ENCODE data around the gene DDA1. TPM values are rescaled to one million over a fixed set of nuclear protein-coding genes. Genes with fewer than 3 reads are reported as not detected.
A peak's percentile ranks its signal among the peaks of the same experiment; 100 is the strongest.
"Not testable (repeated sequence)": the region's sequence is repeated elsewhere in the genome, so short reads cannot be mapped to it uniquely, and the experiment has no call there.

DDA1 gene
- total and polyA plus RNA-seq, 8 donors = 6.1 to 25.4 (median 11.6) TPM

DNA sequence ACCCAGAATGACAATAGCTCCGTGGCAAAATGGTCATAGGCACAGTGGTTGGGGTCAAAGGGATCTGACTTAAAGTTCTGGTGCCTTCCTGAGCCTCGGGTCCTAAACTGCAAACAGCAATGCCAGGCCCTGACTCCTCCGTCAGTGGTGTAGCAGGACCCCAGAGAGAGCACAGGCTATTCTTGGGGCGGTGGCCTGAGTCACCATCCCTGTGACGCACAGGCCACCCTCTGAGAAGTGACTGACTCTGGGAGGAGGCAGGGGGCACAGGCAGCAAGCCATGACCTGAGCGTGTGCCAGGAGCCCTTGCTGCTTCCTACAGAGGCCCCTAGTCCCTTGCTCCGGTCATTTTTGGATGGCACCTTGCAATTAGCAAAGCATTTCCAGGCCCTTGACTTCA, 49.0 kb downstream of the DDA1 start:
- 63 to 74% methylated on average over 7 of the region's 7 CpGs for WGBS, 2 donors
- intact Hi-C loops (cut with DNase I) = no loop called here

DNA sequence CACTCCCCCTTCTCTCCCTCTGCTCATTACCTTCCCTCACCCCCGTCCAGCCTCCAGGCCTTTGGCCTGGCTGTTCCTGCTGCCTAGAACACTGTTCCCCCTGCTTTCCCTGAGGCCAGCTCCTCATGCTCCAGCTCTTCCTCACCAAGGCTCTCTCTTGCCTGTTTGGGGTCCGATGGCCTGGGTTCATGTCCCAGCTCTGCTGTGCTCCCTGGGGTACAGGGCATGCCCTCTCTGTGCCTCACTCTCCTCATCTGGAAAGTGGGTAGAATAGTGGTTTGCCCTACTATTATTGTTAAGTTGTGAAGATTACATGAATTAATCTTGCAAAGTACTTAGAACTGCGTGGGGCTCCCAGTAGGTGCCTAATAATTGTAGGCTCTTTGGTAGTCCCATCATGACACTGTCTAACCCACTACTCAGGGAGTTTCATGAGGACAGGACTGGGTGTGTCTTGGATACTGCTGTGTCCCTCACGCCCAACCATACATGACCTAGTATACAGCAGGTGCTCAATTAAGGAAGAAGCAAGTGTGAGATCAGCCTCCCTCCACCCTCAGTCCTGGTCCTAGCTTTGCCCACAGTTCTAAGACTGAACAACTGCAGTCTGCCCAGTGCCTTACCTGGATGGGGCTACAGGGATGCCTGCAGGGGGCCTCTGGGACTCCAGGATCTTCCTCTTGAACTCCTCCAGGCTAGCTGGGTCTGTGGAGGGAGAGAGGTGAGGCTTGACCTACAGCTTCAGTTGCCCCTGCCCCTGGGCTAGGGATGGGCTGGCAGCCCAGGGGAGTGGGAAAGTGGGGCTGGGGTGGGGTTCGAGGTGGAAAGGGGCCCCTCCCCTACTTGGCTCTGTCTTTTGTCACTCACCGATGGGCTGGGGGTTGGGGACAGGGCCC, 50.8 kb downstream of the DDA1 start:
- 54 to 65% methylated on average over 6 of the region's 6 CpGs for whole genome bisulfite sequencing, 2 donors

More for the DNA sequence above, 49.0 kb downstream of the DDA1 start:
- H3K9me3 ChIP-seq = no peaks in the 10 kb centered on the region
- FAIRE-seq (no peak), ATAC-seq (no peak), DNase-seq (no peak)
- H3K27me3 ChIP-seq = no peaks in the 10 kb centered on the region
- H3K36me3 ChIP-seq = no peaks in the 10 kb centered on the region
- TF ChIP-seq, protein P1, sequence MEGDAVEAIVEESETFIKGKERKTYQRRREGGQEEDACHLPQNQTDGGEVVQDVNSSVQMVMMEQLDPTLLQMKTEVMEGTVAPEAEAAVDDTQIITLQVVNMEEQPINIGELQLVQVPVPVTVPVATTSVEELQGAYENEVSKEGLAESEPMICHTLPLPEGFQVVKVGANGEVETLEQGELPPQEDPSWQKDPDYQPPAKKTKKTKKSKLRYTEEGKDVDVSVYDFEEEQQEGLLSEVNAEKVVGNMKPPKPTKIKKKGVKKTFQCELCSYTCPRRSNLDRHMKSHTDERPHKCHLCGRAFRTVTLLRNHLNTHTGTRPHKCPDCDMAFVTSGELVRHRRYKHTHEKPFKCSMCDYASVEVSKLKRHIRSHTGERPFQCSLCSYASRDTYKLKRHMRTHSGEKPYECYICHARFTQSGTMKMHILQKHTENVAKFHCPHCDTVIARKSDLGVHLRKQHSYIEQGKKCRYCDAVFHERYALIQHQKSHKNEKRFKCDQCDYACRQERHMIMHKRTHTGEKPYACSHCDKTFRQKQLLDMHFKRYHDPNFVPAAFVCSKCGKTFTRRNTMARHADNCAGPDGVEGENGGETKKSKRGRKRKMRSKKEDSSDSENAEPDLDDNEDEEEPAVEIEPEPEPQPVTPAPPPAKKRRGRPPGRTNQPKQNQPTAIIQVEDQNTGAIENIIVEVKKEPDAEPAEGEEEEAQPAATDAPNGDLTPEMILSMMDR (IDR thresholded peaks at IDR 0.05) = no peak
- no peaks in the 10 kb centered on the region for H3K4me1 ChIP-seq
- H3K4me3 ChIP-seq = no peak overlapping the region
- no peak overlapping the region for H3K27ac ChIP-seq

DNA sequence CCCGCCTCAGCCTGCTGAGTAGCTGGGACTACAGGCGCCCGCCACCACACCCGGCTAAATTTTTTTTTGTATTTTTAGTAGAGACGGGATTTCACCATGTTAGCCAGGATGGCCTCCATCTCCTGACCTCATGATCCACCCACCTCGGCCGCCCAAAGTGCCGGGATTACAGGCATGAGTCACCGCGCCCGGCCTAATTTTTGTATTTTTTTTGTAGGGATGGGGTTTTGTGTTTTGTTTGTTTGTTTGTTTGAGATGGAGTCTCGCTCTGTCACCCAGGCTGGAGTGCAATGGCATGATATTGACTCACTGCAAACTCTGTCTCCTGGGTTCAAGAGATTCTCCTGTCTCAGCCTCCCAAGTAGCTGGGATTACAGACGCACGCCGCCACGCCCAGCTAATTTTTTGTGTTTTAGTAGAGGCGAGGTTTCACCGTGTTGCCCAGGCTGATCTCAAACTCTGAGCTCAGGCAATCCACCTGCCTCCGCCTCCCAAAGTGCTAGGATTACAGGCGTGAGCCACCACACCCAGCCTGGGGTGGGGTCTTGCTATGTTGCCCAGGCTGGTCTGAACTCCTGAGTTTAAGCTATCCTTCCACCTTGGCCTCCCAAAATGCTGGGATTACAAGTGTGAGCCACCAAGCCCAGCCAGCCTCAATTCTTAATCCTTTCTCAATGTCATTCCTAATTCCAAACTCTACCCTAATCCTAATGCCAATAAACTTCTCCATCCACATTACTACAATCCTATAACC, 54.7 kb downstream of the DDA1 start:
- H3K27ac ChIP-seq; H3K4me1 ChIP-seq; ATAC-seq; FAIRE-seq; H3K36me3 ChIP-seq; H3K9me3 ChIP-seq; DNase-seq; H3K27me3 ChIP-seq; H3K4me3 ChIP-seq; intact Hi-C loops (cut with DNase I): not testable (repeated sequence)
- WGBS, 2 donors = 78 to 87% methylated on average over 19 to 20 of the region's 20 CpGs

More for the DNA sequence above, 50.8 kb downstream of the DDA1 start:
- Histone ChIP-seq H3K27me3 (no peaks in the 10 kb centered on the region), H3K27ac (no peak overlapping the region), H3K9me3 (no peaks in the 10 kb centered on the region), H3K36me3 (no peaks in the 10 kb centered on the region), H3K4me1 (no peaks in the 10 kb centered on the region), H3K4me3 (no peak overlapping the region)
- no peak for ATAC-seq
- TF ChIP-seq, protein P1 (IDR thresholded peaks at IDR 0.05) = no peak
- no peak for FAIRE-seq
- intact Hi-C loops (cut with DNase I) = no loop called here
- DNase-seq = no peak

DNA sequence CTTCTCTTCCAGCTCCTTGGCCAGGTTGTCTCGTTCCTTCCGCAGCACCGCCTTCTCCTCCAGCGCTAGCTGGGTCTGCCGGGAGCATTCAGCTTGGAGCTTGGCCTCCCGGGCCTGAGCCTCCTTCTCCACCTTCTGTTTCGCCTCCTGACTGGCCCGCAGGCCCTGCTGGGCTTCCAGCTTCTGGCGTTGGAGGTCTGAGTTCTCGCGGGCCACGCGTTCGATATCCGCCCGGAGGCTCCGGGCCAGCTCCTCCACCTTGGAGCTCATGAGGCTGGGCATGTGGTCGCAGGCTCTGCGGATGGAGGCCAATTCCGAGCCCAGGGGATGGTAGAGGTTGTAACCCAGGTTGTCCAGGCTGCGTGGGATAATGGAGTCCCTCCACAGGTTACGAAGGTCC, 56.0 kb downstream of the DDA1 start:
- FAIRE-seq (no peak), ATAC-seq (no peak), DNase-seq (no peak)
- TF ChIP-seq, protein P1 (IDR thresholded peaks at IDR 0.05) = no peak
- Histone ChIP-seq H3K4me1 (no peaks in the 10 kb centered on the region), H3K4me3 (no peak overlapping the region), H3K36me3 (no peaks in the 10 kb centered on the region), H3K9me3 (no peaks in the 10 kb centered on the region), H3K27ac (no peak overlapping the region), H3K27me3 (no peaks in the 10 kb centered on the region)
- 82 to 91% methylated on average over 22 of the region's 22 CpGs for WGBS, 2 donors
- intact Hi-C loops (cut with DNase I) = no loop called here

DNA sequence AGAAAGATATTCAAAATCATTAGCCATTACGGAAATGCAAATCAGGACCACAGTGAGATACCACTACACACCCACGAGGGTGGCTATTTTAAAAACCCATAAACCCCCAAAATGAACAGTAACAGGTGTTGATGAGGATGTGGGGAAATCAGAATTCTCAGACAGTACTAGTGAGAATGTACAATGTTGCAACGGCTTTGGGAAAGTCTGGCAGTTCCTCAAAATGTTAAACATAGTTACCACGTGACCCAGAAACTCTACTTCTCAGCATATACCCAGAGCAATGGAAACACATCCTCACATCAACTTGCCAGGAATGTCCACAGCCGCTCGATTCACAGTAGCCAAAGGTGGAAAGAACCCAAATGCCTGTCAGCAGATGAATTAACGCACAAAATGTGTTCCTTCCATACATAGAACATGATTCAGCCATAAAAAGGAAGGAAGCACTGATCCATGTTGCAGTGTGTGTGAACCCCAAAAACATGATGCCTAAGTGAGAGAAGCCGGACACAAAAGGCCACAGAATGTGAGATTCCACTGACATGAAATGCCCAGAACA, 60.7 kb downstream of the DDA1 start:
- WGBS, 2 donors = 37 to 51% methylated on average over 8 of the region's 8 CpGs
- no peak overlapping the region for H3K27ac ChIP-seq
- ATAC-seq (peak in 2 of 4 donors; percentile 58 to 74), DNase-seq (no peak), FAIRE-seq (no peak)
- TF ChIP-seq, protein P1 (IDR thresholded peaks at IDR 0.05) = no peak
- no peaks in the 10 kb centered on the region for H3K36me3 ChIP-seq
- intact Hi-C loops (cut with DNase I) = no loop called here
- no peaks in the 10 kb centered on the region for H3K27me3 ChIP-seq
- no peaks in the 10 kb centered on the region for H3K9me3 ChIP-seq
- no peaks in the 10 kb centered on the region for H3K4me1 ChIP-seq
- no peak overlapping the region for H3K4me3 ChIP-seq

Measured in pancreas (tissue), 10 donors.